ENCODE measurements around the gene RTTN.

The RTTN gene

DNA sequence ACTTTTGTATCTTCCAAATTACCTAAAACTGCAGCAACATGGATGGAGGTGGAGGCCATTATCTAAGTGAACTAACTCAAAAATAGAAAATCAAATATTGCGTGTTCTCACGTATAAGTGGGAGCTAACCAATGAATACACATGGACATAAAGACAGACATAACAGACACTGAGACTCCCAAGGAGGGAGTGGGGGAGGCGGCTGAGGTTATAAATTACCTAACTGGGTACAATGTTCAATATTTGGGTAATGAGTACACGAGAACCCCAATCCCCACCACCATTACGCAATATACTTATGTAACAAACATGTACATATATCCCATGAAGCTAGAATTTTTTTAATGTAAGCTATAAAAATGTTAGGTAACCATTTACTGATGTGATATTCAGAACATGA, 119.8 kb downstream of the RTTN start:
- in situ Hi-C loops (cut with HindIII; ENCODE audit: low sequenced_read_pairs), result no loop called here

GRCh38 chr18:70082430-70082829, 123.1 kb downstream of the RTTN start:
- in situ Hi-C loops (cut with HindIII; ENCODE audit: low sequenced_read_pairs), result no loop called here

DNA sequence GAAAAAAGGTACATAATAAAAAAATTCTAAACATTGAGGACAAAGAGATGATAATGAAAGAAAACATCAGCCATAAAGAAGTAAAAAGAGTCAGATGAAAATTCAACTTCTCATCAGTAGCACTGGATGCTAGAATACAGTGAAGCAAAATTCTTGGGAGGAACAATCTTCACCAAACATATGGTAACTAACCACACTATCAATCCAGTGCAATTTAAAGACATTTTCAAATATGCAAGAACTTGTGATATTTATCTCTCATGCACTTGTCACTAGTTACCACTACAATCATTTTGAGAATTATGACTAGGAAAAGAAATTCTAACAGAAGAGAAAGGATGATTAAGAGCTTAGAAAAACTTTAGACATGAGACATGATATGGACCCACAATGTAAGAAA, 127.4 kb downstream of the RTTN start:
- in situ Hi-C loops (cut with HindIII; ENCODE audit: low sequenced_read_pairs), result no loop called here

GRCh38 chr18:70075906-70076305, 129.6 kb downstream of the RTTN start:
- in situ Hi-C loops (cut with HindIII; ENCODE audit: low sequenced_read_pairs), result no loop called here

GRCh38 chr18:70074116-70074515, 131.4 kb downstream of the RTTN start:
- in situ Hi-C loops (cut with HindIII; ENCODE audit: low sequenced_read_pairs), result no loop called here

DNA sequence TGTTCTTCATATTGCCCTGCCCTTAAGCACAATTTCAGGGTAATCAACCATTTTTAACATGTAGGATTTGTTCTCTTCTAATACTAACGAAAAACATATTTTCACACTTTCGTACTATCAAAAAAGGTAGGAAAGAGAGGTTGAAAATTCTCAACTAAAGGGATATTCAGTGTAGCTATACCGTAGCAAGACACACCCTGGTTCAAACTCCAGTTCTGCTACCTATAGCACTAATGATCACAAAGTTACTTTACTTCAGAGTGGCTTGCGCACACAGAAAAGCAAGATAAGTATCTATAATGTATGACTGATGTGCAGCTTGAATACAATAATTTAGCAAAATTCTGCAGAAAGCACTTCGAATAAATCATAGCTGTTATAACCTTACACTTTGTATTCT, 132.1 kb downstream of the RTTN start:
- in situ Hi-C loops (cut with HindIII; ENCODE audit: low sequenced_read_pairs), result no loop called here

GRCh38 chr18:70072678-70073077, 132.8 kb downstream of the RTTN start:
- in situ Hi-C loops (cut with HindIII; ENCODE audit: low sequenced_read_pairs), result no loop called here

DNA sequence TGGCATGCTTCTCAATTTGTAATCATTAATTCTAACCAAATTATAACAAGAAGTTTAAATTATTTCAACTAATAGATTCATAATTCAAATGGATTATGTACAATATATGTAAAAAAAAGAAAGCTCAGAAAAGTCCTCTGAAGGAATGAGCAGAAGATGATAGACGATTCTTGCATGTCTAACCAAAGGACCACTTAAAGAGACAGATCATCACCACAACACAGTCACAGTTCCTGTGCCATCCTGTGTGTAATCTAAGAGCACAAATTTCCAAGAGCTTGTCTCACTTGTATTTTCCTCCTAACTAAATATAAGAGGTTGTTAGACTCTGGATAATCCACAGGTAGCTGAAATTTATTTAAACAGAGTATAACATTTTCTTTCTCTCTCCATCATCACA, 135.5 kb downstream of the RTTN start:
- in situ Hi-C loops (cut with HindIII; ENCODE audit: low sequenced_read_pairs), result no loop called here

DNA sequence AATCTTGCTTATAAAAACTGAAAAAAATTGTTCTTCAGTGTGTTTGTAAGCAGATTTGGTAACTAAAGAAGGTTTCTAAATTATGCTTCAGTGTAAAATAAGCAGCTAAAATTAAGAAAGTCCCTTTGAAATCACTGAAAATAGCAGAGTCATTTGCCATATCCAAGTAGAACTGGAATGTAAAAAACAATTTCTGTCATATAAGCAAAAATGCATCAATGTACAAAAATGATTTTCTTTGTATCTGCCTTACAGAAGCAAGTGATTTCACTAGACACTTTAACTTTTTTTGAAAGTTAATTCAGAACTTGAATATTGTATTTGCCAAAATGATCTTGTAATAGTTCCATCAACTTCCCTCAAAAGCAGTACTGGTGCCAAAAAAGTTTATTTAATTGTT, 136.1 kb downstream of the RTTN start:
- in situ Hi-C loops (cut with HindIII; ENCODE audit: low sequenced_read_pairs), result no loop called here

- in situ Hi-C loops (cut with HindIII; ENCODE audit: low sequenced_read_pairs), result no loop called here
These were observed 136.5 kb downstream of the RTTN start for GRCh38 chr18:70068981-70069380.

DNA sequence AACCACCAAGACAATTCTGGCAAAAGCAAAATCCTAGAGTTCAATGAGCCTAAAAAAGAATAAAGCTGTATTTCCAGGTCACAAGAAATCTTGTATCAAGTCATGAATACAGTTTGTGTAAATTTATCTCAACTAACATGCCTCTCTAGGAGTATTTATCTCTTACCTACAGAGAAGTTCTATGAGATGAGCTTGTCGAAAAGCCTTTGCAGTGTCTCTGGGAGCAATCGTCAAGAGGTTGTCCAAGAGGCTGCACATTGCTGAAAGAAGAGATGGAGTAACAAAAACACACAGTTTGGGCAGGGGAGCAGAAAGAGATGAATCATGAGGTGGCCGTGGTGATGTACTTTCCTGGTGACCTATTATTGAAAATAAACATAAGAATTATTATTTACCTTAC, 145.8 kb downstream of the RTTN start:
- in situ Hi-C loops (cut with HindIII; ENCODE audit: low sequenced_read_pairs), result no loop called here

DNA sequence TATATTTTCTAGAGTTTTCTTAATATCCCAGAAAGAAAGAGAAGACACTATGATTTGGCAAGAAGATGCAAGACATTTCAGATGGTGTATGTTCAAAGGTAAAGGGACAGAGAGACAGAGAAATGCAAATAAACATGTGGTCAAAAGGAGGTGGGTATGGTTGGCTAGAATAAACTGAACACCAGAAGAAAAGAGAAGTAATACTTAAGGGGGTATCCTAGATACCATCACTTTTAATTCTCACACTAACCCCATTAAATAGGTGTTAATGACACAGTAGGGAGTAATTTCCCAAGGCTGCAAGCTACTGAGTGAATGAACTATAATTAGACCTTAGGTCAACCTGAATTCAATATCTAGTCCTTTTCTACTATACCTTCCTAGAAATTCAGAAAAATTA, 146.6 kb downstream of the RTTN start:
- in situ Hi-C loops (cut with HindIII; ENCODE audit: low sequenced_read_pairs), result no loop called here

- in situ Hi-C loops (cut with HindIII; ENCODE audit: low sequenced_read_pairs), result no loop called here
These were observed 157.4 kb downstream of the RTTN start for GRCh38 chr18:70047931-70048603.

- in situ Hi-C loops (cut with HindIII; ENCODE audit: low sequenced_read_pairs), result no loop called here
These were observed 158.7 kb downstream of the RTTN start for GRCh38 chr18:70046796-70047195.

DNA sequence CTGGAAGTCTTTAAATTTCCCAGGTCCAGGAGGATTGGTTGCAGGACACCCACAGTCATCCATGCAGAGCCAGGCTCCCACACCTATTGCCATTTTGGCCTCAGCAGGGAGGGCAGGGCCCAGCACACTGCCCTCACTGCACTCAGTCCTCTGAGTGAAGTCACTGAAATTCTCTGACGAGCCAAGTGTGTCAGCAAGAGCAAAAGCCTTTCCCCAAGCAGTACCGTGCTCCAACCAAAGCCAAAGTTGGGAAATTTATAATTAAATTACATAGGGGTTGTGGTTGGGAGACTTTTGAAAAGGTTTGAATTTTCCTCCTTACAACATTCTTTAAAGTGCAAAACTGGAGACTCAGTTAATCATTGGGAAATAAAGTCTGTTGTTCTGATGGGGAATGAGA, 159.3 kb downstream of the RTTN start:
- in situ Hi-C loops (cut with HindIII; ENCODE audit: low sequenced_read_pairs), result no loop called here

- in situ Hi-C loops (cut with HindIII; ENCODE audit: low sequenced_read_pairs), result no loop called here
These were observed 160.9 kb downstream of the RTTN start for GRCh38 chr18:70044632-70045031.

DNA sequence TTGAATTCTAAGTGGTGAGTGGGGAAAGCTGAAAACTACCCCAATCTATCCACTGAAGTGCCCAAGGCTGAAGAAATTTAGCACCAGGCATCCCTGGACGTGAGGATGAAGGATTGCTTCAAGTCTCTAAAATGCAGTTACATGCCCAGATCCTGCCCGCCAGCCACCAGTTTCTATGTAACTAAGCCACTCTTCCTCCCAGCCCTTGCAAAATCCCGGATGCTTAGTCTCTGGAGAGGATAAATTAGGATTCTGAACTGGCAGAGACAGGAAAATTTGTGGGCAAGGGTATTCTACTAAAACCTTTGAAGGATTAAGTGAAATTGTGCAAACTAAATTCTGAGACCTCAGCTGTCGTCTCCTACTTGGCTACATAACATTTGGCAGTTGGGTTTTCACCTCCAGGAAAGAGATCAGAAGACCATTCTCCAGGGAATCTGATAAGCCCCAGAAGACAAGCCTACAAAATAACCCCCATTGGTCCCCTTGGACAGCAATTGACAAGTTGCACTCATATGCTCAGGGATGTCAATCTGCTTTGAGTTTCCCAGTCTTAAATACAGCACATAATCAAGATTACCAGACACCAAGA, 163.9 kb downstream of the RTTN start:
- in situ Hi-C loops (cut with HindIII; ENCODE audit: low sequenced_read_pairs), result no loop called here

GRCh38 chr18:70039186-70039585, 166.3 kb downstream of the RTTN start:
- in situ Hi-C loops (cut with HindIII; ENCODE audit: low sequenced_read_pairs), result no loop called here

GRCh38 chr18:70037431-70038061, 167.9 kb downstream of the RTTN start:
- in situ Hi-C loops (cut with HindIII; ENCODE audit: low sequenced_read_pairs), result no loop called here

- in situ Hi-C loops (cut with HindIII; ENCODE audit: low sequenced_read_pairs), result no loop called here
These were observed 168.6 kb downstream of the RTTN start for GRCh38 chr18:70036771-70037347.

GRCh38 chr18:70036168-70036567, 169.3 kb downstream of the RTTN start:
- in situ Hi-C loops (cut with HindIII; ENCODE audit: low sequenced_read_pairs), result no loop called here

DNA sequence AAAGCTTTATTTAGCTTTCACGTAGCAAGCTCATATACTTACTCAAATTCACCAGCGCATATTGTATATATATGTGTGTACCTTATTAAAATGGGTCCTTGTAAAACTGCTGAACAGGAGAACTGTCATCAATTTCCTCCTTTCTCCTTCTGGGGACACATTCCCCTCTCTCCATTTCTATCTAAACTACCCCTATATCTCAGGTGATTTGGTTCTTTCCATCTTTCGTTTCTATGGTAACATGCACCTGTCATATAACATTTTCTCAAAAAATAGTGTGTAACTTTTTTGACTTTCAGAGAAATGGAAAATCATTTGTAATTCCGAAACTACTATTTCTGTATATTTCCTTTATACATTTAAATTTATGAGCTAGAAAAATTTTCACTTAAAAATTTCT, 174.3 kb downstream of the RTTN start:
- in situ Hi-C loops (cut with HindIII; ENCODE audit: low sequenced_read_pairs), result no loop called here
